Osteocyte (in vitro differentiated cells): ENCODE measurements around the gene MS4A6E. TPM values are rescaled to one million over a fixed set of nuclear protein-coding genes. Genes with fewer than 3 reads are reported as not detected.

Experiments
- DNase-seq: peaks from one replicate; pipeline ENCODE4 v3.0.0; 2021; ENCODE audit warnings: mixed read lengths; ENCODE audit not compliant: unreplicated experiment; ENCODE audit errors: extremely low spot score
- H3K27ac Mint-ChIP-seq: one replicate; pipeline ENCODE4 v1.8.0; 2021; ENCODE audit warnings: mild to moderate bottlenecking, mixed read lengths; ENCODE audit not compliant: unreplicated experiment
- H3K27me3 Mint-ChIP-seq: one replicate; pipeline ENCODE4 v1.8.0; 2021; ENCODE audit warnings: mixed read lengths; ENCODE audit not compliant: unreplicated experiment
- H3K36me3 Mint-ChIP-seq: one replicate; pipeline ENCODE4 v1.8.0; 2021; ENCODE audit warnings: mixed read lengths; ENCODE audit not compliant: unreplicated experiment
- H3K4me1 Mint-ChIP-seq: one replicate; pipeline ENCODE4 v1.8.0; 2021; ENCODE audit warnings: mixed read lengths; ENCODE audit not compliant: unreplicated experiment
- H3K4me3 Mint-ChIP-seq: one replicate; pipeline ENCODE4 v1.8.0; 2021; ENCODE audit warnings: mild to moderate bottlenecking, moderate library complexity, mixed read lengths; ENCODE audit not compliant: unreplicated experiment
- H3K9me3 Mint-ChIP-seq: one replicate; pipeline ENCODE4 v1.8.0; 2021; ENCODE audit warnings: mixed read lengths; ENCODE audit not compliant: unreplicated experiment
- total RNA-seq: library from RNA; stranded (reverse); gene quantifications from 2 replicates; pipeline ENCODE4 v1.2.1, GENCODE V29; 2021
- TF ChIP-seq, protein P1 (sequence below): fragments of 200-600 bp; sonication (generic); IDR thresholded peaks from 2 replicates; pipeline ENCODE4 v1.5.0; 2021; ENCODE audit warnings: antibody characterized with exemption, mild to moderate bottlenecking, moderate library complexity

The MS4A6E gene
- total RNA-seq, 1 donor from 2014 or later: not detected

DNA sequence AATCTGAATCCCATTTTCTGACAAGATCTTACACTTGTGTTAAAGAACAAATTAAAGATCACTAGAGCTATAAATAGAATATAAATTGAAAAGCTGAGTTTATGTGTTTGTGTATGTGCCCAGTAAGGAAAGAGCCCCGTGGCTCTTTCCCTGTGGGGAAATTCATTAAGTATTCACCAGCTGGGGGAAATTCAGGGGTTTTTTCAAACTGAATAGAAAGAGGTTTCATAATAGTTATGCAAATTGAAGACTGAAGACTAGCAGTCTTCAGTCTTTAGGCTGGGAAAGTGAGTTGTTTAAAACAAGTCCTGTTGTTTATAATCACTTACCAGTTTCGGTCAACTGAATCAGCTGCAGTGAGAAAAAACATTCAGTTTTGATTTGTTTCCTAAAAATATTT, 40.0 kb downstream of the MS4A6E start:
- no peaks in the 10 kb centered on the region for H3K36me3 Mint-ChIP-seq
- no peak overlapping the region for H3K4me3 Mint-ChIP-seq
- peaks cover 19% of the 10 kb centered on the region for H3K4me1 Mint-ChIP-seq
- H3K27me3 Mint-ChIP-seq: peaks cover 17% of the 10 kb centered on the region
- no peak for DNase-seq
- TF ChIP-seq, protein P1, sequence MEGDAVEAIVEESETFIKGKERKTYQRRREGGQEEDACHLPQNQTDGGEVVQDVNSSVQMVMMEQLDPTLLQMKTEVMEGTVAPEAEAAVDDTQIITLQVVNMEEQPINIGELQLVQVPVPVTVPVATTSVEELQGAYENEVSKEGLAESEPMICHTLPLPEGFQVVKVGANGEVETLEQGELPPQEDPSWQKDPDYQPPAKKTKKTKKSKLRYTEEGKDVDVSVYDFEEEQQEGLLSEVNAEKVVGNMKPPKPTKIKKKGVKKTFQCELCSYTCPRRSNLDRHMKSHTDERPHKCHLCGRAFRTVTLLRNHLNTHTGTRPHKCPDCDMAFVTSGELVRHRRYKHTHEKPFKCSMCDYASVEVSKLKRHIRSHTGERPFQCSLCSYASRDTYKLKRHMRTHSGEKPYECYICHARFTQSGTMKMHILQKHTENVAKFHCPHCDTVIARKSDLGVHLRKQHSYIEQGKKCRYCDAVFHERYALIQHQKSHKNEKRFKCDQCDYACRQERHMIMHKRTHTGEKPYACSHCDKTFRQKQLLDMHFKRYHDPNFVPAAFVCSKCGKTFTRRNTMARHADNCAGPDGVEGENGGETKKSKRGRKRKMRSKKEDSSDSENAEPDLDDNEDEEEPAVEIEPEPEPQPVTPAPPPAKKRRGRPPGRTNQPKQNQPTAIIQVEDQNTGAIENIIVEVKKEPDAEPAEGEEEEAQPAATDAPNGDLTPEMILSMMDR: no peak
- H3K27ac Mint-ChIP-seq: no peak overlapping the region
- H3K9me3 Mint-ChIP-seq: no peaks in the 10 kb centered on the region

DNA sequence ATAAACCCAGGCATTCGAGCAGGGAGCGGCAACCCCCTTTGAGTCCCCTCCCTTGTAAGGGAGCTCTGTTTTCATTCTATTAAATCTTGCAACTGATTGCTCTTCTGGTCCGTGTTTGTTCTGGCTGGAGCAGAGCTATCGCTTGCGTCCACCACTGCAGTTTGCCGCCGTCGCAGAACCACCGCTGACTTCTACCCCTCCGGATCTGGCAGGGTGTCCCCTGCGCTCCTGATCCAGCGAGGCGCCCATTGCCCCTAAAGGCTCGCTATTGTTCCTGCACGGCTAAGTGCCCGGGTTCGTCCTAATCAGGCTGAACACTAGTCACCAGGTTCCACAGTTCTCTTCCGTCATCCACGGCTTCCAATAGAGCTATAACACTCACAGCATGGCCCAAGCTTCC, 40.8 kb downstream of the MS4A6E start:
- Mint-ChIP-seq H3K9me3 (no peaks in the 10 kb centered on the region), H3K4me3 (no peak overlapping the region), H3K36me3 (no peaks in the 10 kb centered on the region), H3K27ac (no peak overlapping the region), H3K27me3 (peaks cover 17% of the 10 kb centered on the region), H3K4me1 (peaks cover 19% of the 10 kb centered on the region)
- DNase-seq: no peak
- TF ChIP-seq, protein P1: no peak

GRCh38 chr11:60370252-60370810, 43.3 kb downstream of the MS4A6E start:
- Mint-ChIP-seq H3K9me3 (no peaks in the 10 kb centered on the region), H3K27me3 (peaks cover 8% of the 10 kb centered on the region), H3K36me3 (no peaks in the 10 kb centered on the region), H3K27ac (peak overlapping the region; percentile 24), H3K4me3 (no peak overlapping the region), H3K4me1 (peaks cover 17% of the 10 kb centered on the region)
- no peak for DNase-seq
- TF ChIP-seq, protein P1: no peak

DNA sequence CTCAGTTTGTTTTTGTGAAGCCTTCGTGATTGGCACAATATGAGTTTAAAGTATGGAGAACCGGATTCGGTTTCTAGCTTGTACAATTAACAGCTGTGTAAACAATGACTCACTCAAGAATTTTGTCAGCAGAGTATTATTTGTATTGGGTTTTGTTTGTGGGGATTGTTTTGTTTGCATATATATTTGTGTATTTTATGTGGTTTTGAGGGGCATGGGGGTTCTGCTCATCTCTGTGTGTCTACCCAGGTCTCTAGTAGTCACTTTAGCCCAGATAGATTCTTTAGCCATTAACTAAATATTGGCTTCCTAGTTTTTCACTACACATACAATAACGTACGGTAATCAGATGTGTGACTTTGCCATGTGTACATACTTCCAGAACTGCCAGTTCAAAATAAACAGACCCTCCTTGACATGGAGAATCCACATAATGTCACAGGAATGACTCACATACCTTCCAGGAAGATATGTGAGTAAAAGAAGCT, 43.8 kb downstream of the MS4A6E start:
- no peaks in the 10 kb centered on the region for H3K9me3 Mint-ChIP-seq
- H3K4me3 Mint-ChIP-seq: no peak overlapping the region
- H3K27ac Mint-ChIP-seq: peak overlapping the region; percentile 24
- H3K27me3 Mint-ChIP-seq: peaks cover 8% of the 10 kb centered on the region
- TF ChIP-seq, protein P1: no peak
- peaks cover 17% of the 10 kb centered on the region for H3K4me1 Mint-ChIP-seq
- no peak for DNase-seq
- H3K36me3 Mint-ChIP-seq: no peaks in the 10 kb centered on the region

GRCh38 chr11:60371386-60371785, 44.3 kb downstream of the MS4A6E start:
- DNase-seq: no peak
- peaks cover 17% of the 10 kb centered on the region for H3K4me1 Mint-ChIP-seq
- no peaks in the 10 kb centered on the region for H3K9me3 Mint-ChIP-seq
- TF ChIP-seq, protein P1: no peak
- H3K27me3 Mint-ChIP-seq: peaks cover 8% of the 10 kb centered on the region
- no peak overlapping the region for H3K27ac Mint-ChIP-seq
- H3K4me3 Mint-ChIP-seq: no peak overlapping the region
- no peaks in the 10 kb centered on the region for H3K36me3 Mint-ChIP-seq
